Glutamatergic neuron (in vitro differentiated cells): ENCODE measurements around the gene DERA. TPM values are rescaled to one million over a fixed set of nuclear protein-coding genes. Genes with fewer than 3 reads are reported as not detected.

Source experiments
- DNase-seq: peaks from one replicate; pipeline ENCODE4 v3.0.0; 2022
- H3K27ac Mint-ChIP-seq: one replicate; pipeline ENCODE4 v1.8.0; 2020; ENCODE audit warnings: mild to moderate bottlenecking, mixed read lengths, inconsistent platforms; ENCODE audit not compliant: unreplicated experiment
- H3K27me3 Mint-ChIP-seq: one replicate; pipeline ENCODE4 v1.8.0; 2020; ENCODE audit warnings: mild to moderate bottlenecking, moderate library complexity, mixed read lengths, inconsistent platforms; ENCODE audit not compliant: unreplicated experiment
- H3K36me3 Mint-ChIP-seq: one replicate; pipeline ENCODE4 v1.8.0; 2020; ENCODE audit warnings: mild to moderate bottlenecking, mixed read lengths, inconsistent platforms; ENCODE audit not compliant: unreplicated experiment
- H3K4me1 Mint-ChIP-seq: one replicate; pipeline ENCODE4 v1.8.0; 2020; ENCODE audit warnings: mild to moderate bottlenecking, low read depth, mixed read lengths, inconsistent platforms; ENCODE audit not compliant: unreplicated experiment
- H3K4me3 Mint-ChIP-seq: one replicate; pipeline ENCODE4 v1.8.0; 2020; ENCODE audit warnings: mild to moderate bottlenecking, mixed read lengths, inconsistent platforms; ENCODE audit not compliant: unreplicated experiment
- H3K9me3 Mint-ChIP-seq: one replicate; pipeline ENCODE4 v1.8.0; 2020; ENCODE audit warnings: mild to moderate bottlenecking, moderate library complexity, mixed read lengths, inconsistent platforms; ENCODE audit not compliant: unreplicated experiment
- CTCF ChIP-seq: fragments of 200-600 bp; sonication (generic); IDR thresholded peaks from one replicate; pipeline ENCODE4 v1.5.0; 2021; ENCODE audit not compliant: partially characterized antibody, unreplicated experiment
- total RNA-seq: library from RNA; stranded (reverse); fragmentation: NEBNext Ultra II Directional; extraction: Animal tissue kit (Norgen Biotek cat#: 25700); gene quantifications from one replicate; pipeline ENCODE4 v1.2.1, GENCODE V29; 2021; ENCODE audit not compliant: unreplicated experiment

DERA gene
- total RNA-seq, 1 donor from 2014 or later = 55.6 TPM

- H3K27ac Mint-ChIP-seq = no peak overlapping the region
- H3K36me3 Mint-ChIP-seq = peaks cover 5% of the 10 kb centered on the region
- TF ChIP-seq CTCF = no peak
- H3K4me1 Mint-ChIP-seq = no peaks in the 10 kb centered on the region
- no peaks in the 10 kb centered on the region for H3K27me3 Mint-ChIP-seq
- no peaks in the 10 kb centered on the region for H3K9me3 Mint-ChIP-seq
- no peak for DNase-seq
- no peak overlapping the region for H3K4me3 Mint-ChIP-seq
Observed at GRCh38 chr12:16086462-16086861, 175.3 kb downstream of the DERA start.

- peaks cover 5% of the 10 kb centered on the region for H3K36me3 Mint-ChIP-seq
- H3K4me1 Mint-ChIP-seq = no peaks in the 10 kb centered on the region
- H3K27ac Mint-ChIP-seq = no peak overlapping the region
- no peaks in the 10 kb centered on the region for H3K27me3 Mint-ChIP-seq
- H3K4me3 Mint-ChIP-seq = no peak overlapping the region
- H3K9me3 Mint-ChIP-seq = peaks cover 1% of the 10 kb centered on the region
- TF ChIP-seq CTCF = no peak
- no peak for DNase-seq
Observed at GRCh38 chr12:16086942-16087341, 175.8 kb downstream of the DERA start.

Other genes with a start within 250 kb of the DERA start
- gene EPS8, start 121.9 kb upstream of the DERA start, total RNA-seq = 4.3 TPM
- 159 TPM for gene STRAP, start 28.9 kb upstream of the DERA start, total RNA-seq